HG02610 (cell line): ENCODE data around the gene HSBP1L1.

Experiments used
- ATAC-seq: cut with Tn5 transposase; IDR thresholded peaks from one replicate; pipeline ENCODE4 v1.9.1; 2021; ENCODE audit warnings: mild to moderate bottlenecking, moderate library complexity; ENCODE audit not compliant: unreplicated experiment

The HSBP1L1 gene

DNA sequence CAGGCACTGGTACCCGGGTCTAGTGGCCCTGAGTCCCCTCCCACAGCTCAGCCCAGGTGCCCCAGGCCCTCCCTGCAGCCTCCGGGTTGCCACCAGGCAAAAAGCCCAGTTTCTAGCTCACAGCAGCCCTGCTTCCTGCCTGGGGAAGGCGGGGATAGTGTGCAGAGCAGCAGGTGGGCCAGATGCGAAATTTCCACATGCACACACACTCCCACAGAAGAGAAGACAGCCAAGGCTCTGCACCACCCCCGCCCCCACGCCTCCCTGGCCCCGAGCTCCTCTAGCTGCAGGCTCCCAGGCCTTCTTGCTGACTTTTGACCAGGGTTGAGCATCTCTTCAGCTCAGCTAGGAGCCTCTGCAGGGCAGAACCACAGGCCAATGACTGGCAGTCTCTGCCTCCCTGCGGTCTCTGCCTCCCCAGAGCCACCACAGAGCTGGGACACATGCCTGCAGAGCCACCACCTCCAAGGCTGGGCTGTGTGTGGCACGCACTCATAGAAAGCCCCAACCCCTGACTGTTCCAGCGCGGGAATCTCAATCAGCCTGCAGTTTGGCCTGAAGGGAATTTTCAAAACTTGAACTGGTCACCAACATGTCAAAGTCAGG is 20.2 kb upstream of the HSBP1L1 start:
- peak; percentile 63 for ATAC-seq

DNA sequence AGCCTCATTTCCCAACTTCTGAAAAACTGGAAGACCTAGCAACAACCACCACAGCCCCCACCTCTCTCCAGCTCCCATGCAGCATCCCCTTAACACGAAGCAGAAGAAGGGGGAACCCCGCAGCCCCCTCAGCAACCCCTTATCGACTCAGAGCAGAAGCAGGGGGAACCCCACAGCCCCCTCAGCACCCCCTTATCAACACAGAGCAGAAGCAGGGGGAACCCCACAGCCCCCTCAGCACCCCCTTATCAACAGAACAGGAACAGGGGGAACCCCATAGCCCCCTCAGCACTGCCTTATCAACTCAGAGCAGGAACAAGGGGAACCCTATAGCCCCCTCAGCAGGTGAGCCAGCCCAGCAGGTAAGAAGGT is 19.7 kb upstream of the HSBP1L1 start:
- ATAC-seq: peak; percentile 20

DNA sequence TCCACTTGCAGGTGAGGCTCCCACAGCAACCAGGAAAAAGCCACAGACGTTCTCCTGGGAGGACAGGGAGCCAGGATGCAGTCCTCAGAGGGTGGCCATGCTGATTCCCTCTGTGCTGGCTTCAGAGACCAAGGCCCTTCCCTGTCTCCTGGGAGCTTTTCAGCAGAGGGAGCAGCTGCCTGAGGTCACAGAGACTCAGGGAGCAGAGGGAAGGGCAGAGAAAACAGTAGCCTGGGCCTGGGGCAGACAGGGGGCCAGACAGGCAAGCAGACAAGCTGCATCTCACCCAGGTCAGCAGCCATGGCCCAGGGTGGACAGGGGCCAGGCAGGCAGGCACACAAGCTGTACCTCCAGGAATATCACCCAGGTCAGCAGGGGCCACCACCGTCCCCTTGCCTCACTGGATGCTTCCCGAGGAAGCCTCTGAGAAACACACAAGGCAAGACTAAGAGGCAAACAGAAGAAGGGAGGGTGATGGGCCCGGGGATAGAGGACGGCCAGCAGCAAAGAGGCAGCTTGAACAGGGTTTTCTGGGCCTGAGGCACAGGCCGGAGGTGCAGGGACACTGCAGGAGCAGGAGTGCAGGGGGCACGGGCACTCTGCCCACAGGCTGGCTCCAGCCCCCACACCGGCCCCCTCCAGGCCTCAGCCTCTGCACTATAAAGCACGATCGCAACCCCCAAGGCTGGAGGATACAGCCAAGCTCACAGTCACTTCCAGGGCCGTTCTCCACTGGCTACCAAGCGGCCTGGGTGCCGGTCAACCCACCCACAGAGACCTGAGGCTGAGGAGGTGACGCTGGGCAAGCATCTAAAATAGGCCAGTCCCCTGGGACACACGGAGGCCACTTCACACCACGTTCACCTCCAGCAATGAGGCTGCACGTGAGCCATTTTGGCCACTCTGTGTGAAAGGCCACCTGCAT is 19.1 kb upstream of the HSBP1L1 start:
- ATAC-seq: no peak

DNA sequence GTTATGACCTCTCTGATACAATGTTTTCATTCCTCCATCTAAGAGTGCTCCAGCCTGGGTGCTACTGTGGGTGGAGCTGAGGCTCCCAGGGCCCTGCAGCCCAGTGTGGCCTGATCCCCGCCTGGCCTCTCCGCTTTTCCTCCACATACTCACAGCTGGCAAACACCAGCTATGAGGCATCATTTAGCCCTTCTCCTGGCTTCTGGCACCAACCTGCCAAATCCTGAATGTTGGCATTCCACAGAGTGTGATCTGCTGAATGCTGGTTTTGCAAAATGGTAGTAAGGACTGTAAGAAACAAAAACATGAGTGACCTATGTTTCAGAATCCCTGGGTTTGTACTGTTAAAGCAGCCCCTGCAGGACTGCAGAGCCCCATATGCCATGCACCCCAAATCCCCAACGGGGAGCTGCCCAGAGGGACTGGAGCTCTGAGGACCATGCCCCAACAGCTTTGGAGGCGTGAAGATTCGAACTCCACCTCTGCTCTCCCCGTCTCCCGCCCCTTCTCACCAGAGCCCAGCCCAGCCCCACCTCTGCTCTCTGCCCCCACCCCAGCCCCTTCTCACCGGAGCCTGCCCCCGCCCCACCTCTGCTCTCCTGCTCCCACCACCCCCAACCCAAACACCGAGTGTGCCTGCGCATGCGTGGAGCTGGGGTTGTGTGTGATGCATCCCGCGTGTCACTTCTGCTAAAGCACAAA is 17.2 kb upstream of the HSBP1L1 start:
- ATAC-seq: no peak

DNA sequence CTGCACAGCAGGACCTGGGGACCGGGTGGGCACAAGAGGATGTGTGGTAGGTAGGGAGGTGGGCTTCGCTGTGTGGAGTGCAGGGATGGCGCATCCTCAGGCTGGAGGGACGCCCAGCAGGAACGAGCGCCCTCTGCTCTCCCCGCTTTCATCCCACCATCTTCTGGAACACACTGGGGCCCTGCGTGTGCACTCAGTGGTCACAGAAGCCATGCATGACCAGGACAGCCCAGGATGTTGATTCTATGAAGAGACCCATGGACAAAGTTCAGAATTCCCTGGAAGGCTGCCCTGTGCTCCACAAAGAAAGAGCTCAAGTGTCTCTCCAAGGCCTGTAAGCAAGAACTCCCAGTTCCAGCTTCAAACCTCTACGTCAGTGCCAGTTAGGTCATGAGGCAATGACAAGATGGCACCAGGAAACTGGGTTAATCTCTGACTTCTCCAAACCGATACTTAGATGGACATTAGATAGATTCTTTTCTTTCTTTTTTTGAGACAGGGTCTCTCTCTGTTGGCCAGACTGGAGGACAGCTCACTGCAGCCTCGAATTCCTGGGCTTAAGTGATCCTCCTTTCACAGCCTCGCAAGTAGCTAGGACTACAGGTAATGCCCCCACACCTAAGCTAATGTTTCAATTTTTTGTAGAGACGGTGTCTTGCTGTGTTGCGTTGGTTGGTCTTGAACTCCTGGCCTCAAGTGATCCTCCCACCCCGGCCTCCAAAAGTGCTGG is 16.4 kb upstream of the HSBP1L1 start:
- no peak for ATAC-seq

DNA sequence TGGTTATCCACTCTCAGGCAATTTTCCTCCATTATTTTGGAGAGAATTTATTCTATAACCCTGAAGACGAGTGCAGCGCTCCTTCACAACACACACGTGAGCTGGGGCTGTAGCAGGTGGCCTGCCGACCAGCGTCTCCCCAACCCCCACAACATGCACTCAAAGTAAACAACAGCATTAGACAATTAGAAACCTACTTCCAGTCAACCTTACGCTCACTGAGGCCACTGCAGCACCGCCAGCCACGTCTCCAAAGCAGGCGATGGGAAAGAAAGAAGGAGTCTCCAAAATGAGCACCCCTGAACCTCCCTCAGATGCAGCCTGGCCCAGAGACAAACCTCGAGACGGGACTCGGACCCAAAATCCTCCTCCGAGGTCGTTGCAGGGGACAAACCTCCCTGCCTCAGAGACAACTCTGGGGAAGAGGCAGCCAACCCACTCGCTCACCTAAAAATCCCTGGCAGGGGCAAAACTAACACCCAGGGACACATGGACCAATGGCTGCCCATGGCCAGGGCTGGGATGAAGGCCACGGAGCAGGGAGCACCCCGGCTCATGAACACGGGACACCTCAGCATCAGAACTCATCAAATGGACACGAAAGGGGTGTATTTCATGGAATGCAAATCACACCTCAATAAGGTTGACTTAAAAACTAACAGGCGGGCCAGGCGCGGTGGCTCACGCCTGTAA is 15.6 kb upstream of the HSBP1L1 start:
- no peak for ATAC-seq

DNA sequence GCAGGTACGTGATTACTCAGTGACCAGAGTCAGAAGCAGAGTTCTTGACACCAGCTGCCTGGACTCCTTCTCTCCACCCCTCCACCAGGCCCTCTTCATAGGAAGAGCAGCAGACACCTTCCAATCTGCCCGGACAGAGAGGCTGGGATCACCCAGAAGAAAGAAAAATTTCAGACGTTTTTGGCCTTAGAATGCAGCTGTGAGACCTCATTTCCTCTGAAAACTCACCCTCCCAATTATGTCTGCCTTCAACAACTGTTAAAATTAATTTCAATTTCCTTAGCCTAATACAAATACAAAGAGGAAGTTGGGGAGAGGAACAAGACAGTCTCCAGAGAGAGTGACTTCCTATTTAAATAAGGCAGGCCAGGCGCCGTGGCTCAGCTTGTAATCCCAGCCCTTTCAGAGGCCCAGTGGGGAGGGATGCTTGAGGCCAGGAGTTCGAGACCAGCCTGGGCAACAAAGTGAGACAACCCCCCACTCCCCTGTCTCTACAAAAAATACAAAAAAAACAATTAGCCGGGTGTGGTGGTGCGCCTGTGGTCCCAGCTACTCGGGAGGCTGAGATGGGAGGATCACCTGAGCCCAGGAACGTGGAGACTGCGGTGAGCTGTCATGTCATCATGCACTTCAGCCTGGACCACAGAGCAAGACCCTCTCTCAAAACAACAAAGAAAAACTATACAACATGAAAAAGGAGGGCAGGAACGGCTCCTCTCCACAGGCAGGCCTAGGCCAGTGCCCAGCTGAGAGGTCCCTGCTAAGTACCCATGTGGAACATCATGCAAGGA is 14.6 kb upstream of the HSBP1L1 start:
- peak; percentile 26 for ATAC-seq

DNA sequence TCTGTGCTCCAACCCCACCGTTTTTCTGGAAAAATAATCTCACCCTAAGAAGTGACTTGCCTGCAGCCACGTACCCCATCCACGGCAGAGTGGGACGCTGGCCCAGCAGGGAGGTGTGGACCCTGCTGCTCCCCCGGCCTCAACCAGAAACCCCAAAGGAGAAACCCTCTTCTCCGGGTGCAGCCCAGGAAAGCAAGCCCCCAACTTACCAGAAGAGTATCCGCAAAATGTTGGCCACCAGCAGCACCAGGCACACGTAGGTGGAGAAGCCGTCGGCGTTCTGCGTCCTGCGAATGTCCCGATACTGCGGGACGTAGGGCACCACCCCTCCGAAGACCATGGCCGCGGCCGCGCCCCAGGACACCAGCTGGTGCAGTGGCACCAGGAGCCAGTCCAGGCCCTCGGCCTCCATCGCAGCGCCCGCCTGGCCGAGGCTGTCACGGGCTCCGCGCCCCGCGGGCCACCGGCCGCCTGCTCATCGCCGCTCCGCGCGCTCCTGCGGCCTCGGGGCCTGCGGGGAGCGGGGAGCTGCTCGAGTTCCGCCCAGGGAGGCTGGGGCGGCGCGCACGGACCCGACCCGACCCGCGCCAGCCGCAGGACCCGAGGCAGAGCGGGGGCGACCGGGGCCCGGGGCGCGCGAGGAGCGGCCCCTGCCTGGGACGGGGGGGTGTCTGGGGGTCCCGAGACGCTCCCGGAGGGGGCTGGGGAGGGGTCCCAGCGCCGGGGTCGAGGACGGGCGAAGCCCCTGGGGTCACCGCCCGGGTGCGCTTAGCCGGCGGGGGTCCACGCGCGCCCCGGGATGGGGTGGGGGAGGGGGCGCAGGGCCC is 13.7 kb upstream of the HSBP1L1 start:
- no peak for ATAC-seq

DNA sequence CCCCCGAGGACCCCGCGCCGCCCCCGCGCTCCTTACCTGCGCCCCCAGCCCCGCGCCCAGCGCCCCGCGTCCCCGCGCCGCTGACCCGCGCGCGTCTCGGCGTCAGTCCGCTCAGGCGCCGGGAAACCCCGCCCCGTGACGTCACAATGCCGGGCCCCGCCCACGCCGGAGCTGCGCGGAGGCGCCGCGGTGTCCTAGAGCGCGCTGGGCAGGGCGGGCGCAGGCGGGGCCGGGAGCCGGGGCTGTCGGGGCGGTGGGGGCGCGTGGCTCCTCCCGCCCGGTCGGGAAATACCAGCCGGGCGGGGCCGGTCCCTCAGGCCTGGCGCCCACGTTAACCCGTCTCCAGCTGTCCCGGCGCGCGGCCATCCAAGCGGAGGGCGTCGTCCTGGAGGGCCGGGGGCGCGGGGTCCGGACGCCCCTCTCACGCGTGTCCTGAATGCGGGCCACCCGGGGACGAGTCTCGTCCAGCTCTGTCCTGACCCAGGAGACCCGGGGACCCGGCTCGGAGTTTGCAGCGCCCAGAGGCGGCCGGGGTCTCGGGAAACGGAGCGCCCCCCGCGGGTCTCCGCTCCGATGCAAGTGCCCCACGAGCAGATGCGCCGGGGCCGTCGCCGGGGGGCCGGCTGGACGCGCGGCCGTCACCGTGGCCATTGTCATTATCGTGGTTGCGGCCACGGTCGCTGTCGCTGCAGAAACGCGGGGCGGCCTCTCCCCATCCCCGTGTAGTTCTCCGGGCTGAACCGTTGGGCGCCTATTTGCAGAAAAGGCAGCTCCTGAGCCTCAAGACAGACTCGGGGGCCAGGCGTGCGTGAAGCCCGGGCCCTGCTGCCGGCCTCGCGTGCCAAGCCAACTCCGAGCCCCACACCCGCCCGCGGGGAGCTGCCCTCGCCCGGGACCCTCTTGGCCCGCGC is 12.6 kb upstream of the HSBP1L1 start, which contains the start of gene SLC66A2:
Gene SLC66A2 (minus strand): TSS at position 109 of the 911 bp plus-strand sequence. CDS start 727 bp downstream, outside the sequence.
- peak; percentile 78 for ATAC-seq

DNA sequence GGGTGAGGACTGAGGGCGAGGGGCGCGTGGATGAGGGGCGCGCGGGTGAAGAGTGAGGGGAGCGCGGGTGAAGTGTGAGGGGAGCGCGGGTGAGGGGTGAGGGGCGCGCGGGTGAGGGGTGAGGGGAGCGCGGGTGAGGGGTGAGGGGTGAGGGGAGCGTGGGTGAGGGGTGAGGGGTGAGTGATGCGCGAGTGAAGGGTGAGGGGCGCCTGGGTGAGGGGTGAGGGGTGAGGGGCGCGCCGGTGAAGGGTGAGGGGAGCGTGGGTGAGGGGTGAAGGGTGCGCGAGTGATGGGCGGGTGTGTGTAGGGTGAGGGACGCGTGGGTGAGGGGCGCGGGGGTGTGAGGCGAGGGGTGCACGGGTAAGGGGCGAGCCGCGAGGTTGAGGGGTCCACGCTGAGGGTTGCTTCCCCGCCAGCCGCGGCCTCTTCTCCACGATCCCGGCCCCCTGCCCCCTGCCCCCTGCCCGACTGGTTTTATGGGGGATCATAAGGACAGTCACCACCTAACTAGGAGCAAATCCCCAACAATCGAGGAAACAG is 11.9 kb upstream of the HSBP1L1 start:
- no peak for ATAC-seq

DNA sequence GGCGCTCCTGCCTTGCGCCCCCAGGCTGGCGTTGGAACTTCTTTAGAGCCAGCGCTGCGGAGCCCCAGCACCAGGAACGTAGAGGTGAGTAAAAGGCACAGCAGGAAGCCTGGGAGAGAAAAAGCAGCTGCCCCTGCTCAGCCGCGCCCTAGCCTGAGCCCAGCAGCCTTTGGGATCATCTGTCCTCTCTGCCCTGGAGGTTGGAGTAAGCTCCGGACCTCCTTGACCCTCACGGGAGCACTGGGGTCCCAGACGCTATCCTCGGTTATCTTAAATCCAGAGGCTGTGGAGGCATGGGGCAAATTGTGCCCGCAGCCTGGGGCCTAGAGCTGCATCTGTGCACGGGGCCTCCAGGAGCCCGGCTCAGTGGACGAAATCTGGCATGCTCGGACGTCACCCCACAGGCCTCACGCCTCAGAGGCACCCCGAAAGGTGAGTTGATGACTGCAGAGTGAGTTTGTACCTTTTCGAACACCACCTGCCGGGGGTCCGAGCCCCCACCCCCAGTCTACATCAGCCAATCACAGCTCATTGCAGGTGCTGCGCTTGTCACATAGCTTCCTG is 11.4 kb upstream of the HSBP1L1 start:
- ATAC-seq: no peak

DNA sequence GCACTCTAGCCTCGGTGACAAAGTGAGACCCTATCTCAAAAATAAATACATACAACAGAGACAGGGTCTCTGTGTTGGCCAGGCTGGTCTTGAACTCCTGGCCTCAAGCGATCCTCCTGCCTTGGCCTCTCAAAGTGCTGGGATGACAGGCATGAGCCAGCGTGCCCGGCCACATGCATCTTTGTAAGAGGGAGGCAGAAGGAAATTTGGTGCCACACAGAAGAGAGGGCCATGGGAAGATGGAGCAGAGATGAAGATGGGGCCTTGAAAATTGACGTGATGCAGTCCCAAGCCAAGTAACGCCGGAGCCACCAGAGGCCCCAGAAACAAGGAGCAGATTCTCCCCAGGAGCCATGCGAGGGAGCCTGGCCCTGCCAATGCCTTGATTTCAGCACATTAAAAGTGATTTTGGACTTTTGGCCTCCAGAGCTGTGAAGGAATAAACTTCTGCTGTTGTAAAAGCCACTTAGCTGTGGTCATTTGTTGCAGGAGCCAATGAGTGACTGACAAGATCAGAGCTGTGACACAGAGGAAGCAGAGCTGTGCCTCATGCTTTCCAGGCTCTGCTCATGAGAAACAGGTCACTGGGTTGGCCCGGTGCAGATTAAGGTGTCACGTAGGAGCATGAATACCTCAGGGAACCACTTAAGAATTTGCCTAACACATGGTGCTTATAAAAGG is 10.3 kb upstream of the HSBP1L1 start:
- ATAC-seq: no peak

DNA sequence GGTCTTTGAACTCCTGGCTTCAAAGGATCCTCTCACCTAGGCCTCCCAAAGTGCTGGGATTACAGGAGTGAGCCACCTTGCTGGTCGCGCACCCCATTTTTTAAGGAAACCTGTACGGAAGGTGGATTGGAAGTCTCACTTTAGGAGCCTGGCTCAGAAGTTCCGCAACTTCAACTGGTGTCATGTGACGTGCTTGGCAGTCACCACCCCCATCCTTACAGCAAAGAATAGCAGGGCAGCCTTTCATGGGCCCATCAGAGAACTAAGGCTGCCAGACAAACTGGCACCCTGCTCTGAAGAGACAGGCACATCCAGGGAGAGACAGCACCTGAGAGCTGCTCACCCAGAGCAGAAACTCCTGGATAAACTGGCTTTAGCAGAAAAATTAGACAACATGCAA is 9.7 kb upstream of the HSBP1L1 start:
- no peak for ATAC-seq

DNA sequence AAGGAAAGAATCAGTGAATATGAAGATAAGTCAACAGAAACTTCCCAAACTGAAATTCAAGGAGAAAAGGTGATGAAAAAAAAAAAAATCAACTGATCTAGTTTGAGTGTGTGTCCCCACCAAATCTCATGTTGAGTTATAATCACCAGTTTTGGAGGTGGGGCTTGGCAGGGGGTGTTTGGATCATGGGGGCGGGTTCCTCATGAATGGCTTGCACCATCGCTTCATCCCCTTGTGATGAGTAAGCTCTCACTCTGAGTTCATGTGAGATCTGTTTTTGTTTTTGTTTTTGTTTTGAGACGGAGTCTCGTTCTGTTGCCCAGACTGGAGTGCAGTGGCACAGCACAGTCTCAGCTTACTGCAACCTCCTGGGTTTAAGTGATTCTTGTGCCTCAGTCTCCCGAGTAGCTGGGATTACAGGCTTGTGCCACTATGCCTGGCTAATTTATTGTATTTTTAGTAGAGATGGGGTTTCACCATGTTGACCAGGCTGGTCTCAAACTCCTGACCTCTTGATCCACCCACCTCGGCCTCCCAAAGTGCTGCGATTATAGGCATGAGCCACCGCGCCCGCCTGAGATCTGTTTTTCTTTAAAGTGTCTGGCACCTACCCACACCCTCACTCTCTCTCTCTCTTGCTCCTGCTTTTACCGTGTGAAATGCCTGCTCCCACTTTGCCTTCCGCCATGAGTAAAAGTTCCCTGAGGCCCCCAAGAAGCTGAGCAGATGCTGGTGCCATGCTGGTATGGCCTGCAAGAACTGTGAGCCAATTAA is 9.0 kb upstream of the HSBP1L1 start:
- no peak for ATAC-seq

DNA sequence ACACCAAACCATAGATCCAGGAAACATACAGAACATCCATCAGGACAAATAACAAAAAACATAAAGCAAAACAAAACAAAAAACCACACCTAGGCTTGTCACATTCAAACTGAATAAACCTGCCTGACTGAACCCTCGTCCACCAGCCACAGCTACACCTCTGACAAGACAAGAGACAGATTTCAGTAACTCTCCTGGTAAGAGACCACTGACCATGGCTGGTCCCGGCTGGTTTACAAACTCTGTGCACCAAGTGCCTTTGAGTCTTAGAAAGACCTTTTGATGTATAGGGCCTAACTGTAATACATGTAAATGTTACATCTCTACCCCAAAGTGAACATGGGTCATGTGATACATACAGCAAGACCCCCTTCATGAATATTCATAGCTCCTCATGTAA is 8.2 kb upstream of the HSBP1L1 start:
- no peak for ATAC-seq

DNA sequence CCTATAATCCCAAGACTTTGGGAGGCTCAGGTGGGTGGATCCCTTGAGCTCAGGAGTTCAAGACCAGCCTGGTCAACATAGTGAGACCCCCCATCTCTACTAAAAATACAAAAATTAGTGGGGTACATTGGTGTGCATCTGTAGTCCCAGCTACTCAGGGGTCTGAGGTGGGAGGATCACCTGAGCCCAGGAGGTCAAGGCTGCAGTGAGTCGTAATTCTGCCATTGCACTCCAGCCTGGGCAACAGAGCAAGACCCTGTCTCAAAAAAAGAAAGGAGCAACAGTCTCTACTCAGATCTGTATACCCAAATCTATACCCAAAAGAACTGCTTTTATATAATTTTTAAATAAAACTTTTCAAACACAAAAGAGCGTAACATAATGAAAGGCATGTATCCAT is 5.5 kb upstream of the HSBP1L1 start:
- no peak for ATAC-seq
